Panc1 (cell line): ENCODE results near the gene AURKAIP1. TPM values are rescaled to one million over a fixed set of nuclear protein-coding genes. Genes with fewer than 3 reads are reported as not detected.

Source experiments
- ATAC-seq: fragments of 200-7000 bp; cut with Tn5 transposase; 2 replicates; pipeline ENCODE4 v1.9.1; 2020; ENCODE audit warnings: mild to moderate bottlenecking, moderate library complexity
- BruUV-seq: library from RNA; stranded (reverse); fragments of 400-500 nt; replicated peaks from 2 replicates; lab custom pipeline; 2021; lab: Mats Ljungman, UMichigan
- CTCF ChIA-PET: fragments of 300-600 bp; sonication (Branson Sonifier 250); formaldehyde crosslinking; loops from one replicate; lab custom pipeline; 2022; ENCODE audit warnings: antibody characterized with exemption; lab: Charles Lee
- POLR2A ChIA-PET: fragments of 300-600 bp; sonication (Branson Sonifier 250); formaldehyde crosslinking; loops from one replicate; lab custom pipeline; 2022; ENCODE audit warnings: antibody characterized with exemption; lab: Charles Lee
- DNase-seq: peaks from one replicate; pipeline ENCODE4 v3.0.0-alpha.2; 2010; ENCODE audit warnings: low read depth, low spot score
- H3K27ac ChIP-seq: 2 replicates; pipeline ENCODE4 v1.5.1; 2011; ENCODE audit warnings: mild to moderate bottlenecking, low read length, inconsistent platforms
- H3K27me3 ChIP-seq: fragments of 200-500 bp; sonication (Bioruptor generic); 2 replicates; pipeline ENCODE4 v1.6.0; 2014; ENCODE audit warnings: low read length, inconsistent platforms; ENCODE audit not compliant: control insufficient read depth, insufficient read depth
- H3K36me3 ChIP-seq: fragments of 200-500 bp; sonication (Bioruptor generic); 2 replicates; pipeline ENCODE4 v1.5.1; 2014; ENCODE audit warnings: inconsistent platforms, mild to moderate bottlenecking, low read length, moderate library complexity; ENCODE audit not compliant: control insufficient read depth, insufficient read depth
- H3K4me1 ChIP-seq: 2 replicates; pipeline ENCODE4 v1.5.1; 2011; ENCODE audit warnings: inconsistent platforms, mild to moderate bottlenecking, low read length, moderate library complexity; ENCODE audit not compliant: control insufficient read depth, insufficient read depth
- H3K4me3 ChIP-seq, 2 experiments: 2 replicates each; pipeline ENCODE4 v1.5.1; 2011 to 2012; ENCODE audit warnings: low read depth in 2 of 2, low read length in 2 of 2, mild to moderate bottlenecking in 2 of 2, inconsistent platforms in 1 of 2, moderate library complexity in 1 of 2
- H3K9me3 ChIP-seq: fragments of 200-500 bp; sonication (Bioruptor generic); 2 replicates; pipeline ENCODE4 v1.5.1; 2014; ENCODE audit warnings: low read depth, mild to moderate bottlenecking, inconsistent platforms, low read length, moderate library complexity; ENCODE audit not compliant: control insufficient read depth, insufficient read depth
- CTCF ChIP-seq: fragments of 450-650 bp; IDR thresholded peaks from 2 replicates; pipeline ENCODE4 v1.5.1; 2017; ENCODE audit warnings: mild to moderate bottlenecking
- POLR2AphosphoS5 ChIP-seq: IDR thresholded peaks from 2 replicates; pipeline ENCODE4 v1.6.1; 2012; ENCODE audit warnings: mild to moderate bottlenecking, low read depth, low read length, moderate library complexity
- REST ChIP-seq, 2 experiments: IDR thresholded peaks; 2 replicates each; pipeline ENCODE4 v1.6.1; 2011 to 2012; ENCODE audit warnings: low read depth in 2 of 2, control low read depth in 1 of 2, low read length in 1 of 2, mild to moderate bottlenecking in 1 of 2, moderate library complexity in 1 of 2; ENCODE audit not compliant: insufficient read depth in 1 of 2
- SIN3A ChIP-seq: IDR thresholded peaks from 2 replicates; pipeline ENCODE4 v1.6.1; 2012; ENCODE audit warnings: low read depth, mild to moderate bottlenecking, low read length, moderate library complexity, borderline replicate concordance; ENCODE audit not compliant: insufficient read depth
- TCF7L2 ChIP-seq: IDR thresholded peaks from 2 replicates; pipeline ENCODE4 v1.6.1; 2011; ENCODE audit warnings: mild to moderate bottlenecking, low read depth, low read length, inconsistent platforms
- in situ Hi-C: cut with HindIII; loops from 2 replicates; pipeline ENCODE4 v1.10.0; 2016; ENCODE audit warnings: low sequenced_read_pairs, low pct_unique_long_range_greater_than_20kb
- intact Hi-C: fragments of 100-400 bp; cut with micrococcal nuclease; formaldehyde crosslinking; loops from one replicate; pipeline ENCODE4 v1.10.0; 2022; ENCODE audit not compliant: unreplicated experiment
- total RNA-seq: library from RNA; stranded (reverse); gene quantifications from one replicate; pipeline ENCODE4 v1.2.1, GENCODE V29; 2021; ENCODE audit not compliant: unreplicated experiment

The AURKAIP1 gene
- total RNA-seq, 1 experiment from 2014 or later = 335 TPM

GRCh38 chr1:1338278-1338677 lies 36.7 kb downstream of the AURKAIP1 start:
- no peak overlapping the region for H3K4me3 ChIP-seq
- ChIA-PET POLR2A (no interaction called here), CTCF (no interaction called here)
- DNase-seq (no peak), ATAC-seq (no peak)
- H3K9me3 ChIP-seq = no peaks in the 10 kb centered on the region
- intact Hi-C loops = no loop called here
- H3K27me3 ChIP-seq = no peaks in the 10 kb centered on the region
- BruUV-seq = no TSS peak
- in situ Hi-C loops = no loop called here
- H3K36me3 ChIP-seq = no peaks in the 10 kb centered on the region
- no peak overlapping the region for H3K27ac ChIP-seq
- 0 out of 2 replicates have a peak, but pooled peaks cover under 1% of the 10 kb centered on the region for H3K4me1 ChIP-seq
- no peak for TF ChIP-seq REST (IDR thresholded peaks at IDR 0.05; ENCODE audit: insufficient read depth in 1 of 2, low read depth in 2 of 2, low read length in 1 of 2)
- TF ChIP-seq TCF7L2 = no peak
- no peak for TF ChIP-seq POLR2AphosphoS5
- TF ChIP-seq CTCF = no peak
- no peak for TF ChIP-seq SIN3A

- no TSS peak for BruUV-seq
- TF ChIP-seq SIN3A (no peak), TCF7L2 (no peak), POLR2AphosphoS5 (no peak), CTCF (no peak), REST (IDR thresholded peaks at IDR 0.05; ENCODE audit: insufficient read depth in 1 of 2, low read depth in 2 of 2, low read length in 1 of 2) (no peak)
- H3K4me3 ChIP-seq = no peak overlapping the region
- in situ Hi-C loops (no loop called here), intact Hi-C loops (no loop called here)
- CTCF ChIA-PET = no interaction called here
- POLR2A ChIA-PET = no interaction called here
- ATAC-seq = peak; percentile 62
- H3K36me3 ChIP-seq = no peaks in the 10 kb centered on the region
- H3K9me3 ChIP-seq = no peaks in the 10 kb centered on the region
- H3K4me1 ChIP-seq = no peaks in the 10 kb centered on the region
- DNase-seq = no peak
- H3K27me3 ChIP-seq = no peaks in the 10 kb centered on the region
- H3K27ac ChIP-seq = no peak overlapping the region
These were observed 37.2 kb downstream of the AURKAIP1 start for GRCh38 chr1:1337793-1338147.
